HuH-7 (cell line): Measurements from ENCODE around the gene ACOT8.
"Not testable (repeated sequence)": the region's sequence is repeated elsewhere in the genome, so short reads cannot be mapped to it uniquely, and the experiment has no call there.

Experiments used
- DNase-seq: peaks from one replicate; pipeline ENCODE4 v3.0.0; 2011; ENCODE audit warnings: low spot score

The ACOT8 gene

GRCh38 chr20:45857114-45857881 is at the start of gene ACOT8, which contains the start of gene ZSWIM3:
Gene ACOT8, minus strand, starts transcription at chr20:45857392. Its CDS starts 77 bp downstream, at chr20:45857315.
Gene ZSWIM3, plus strand, starts transcription at chr20:45857614. Its CDS starts 212 bp downstream, at chr20:45857826.
- peak; percentile 100 for DNase-seq

GRCh38 chr20:45905505-45906079 is 48.4 kb upstream of the ACOT8 start:
- no peak for DNase-seq

DNA sequence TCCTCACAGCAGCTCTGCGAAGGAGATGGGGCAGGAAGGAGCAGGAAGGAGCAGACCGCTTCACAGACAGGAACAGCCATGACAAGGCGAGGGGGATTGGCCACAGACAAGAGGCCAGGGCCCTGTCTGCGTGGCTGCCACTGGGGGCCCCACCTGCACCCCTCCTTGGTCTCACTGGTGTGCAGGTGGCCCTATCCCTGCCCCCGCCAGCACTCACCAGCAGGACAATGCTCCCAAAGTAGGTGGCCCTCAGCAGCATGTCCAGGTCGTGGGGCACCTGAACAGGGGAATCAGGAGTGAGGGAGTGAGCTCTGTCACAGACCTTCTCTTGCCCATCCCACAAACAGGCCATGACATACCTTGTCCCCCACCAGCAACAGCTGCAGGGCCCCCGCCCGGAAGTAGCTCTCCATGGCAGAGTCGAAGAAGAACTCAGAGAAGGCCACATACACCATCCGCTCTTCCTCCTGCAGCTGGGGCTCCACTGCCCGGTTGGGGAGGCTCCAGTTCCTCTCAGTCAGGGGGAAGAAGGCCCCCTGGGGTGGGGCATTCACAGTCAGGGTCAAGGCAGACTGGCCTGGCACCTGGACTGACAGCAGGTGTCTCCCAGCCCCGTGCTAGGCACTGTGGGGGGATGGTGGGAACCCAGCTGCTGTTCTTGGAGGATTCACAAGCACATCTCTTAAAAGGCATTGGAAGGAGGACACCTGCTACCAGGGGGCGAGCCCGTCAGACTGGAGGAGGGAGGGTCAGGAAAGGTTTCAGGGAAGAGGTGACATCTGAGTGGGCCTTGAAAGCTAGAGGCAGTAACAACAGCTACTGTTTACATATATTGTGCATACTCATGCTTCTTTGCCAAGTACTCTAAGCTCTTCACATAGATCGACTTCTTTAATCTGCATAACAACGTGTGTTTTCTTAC is 47.7 kb upstream of the ACOT8 start:
- no peak for DNase-seq

DNA sequence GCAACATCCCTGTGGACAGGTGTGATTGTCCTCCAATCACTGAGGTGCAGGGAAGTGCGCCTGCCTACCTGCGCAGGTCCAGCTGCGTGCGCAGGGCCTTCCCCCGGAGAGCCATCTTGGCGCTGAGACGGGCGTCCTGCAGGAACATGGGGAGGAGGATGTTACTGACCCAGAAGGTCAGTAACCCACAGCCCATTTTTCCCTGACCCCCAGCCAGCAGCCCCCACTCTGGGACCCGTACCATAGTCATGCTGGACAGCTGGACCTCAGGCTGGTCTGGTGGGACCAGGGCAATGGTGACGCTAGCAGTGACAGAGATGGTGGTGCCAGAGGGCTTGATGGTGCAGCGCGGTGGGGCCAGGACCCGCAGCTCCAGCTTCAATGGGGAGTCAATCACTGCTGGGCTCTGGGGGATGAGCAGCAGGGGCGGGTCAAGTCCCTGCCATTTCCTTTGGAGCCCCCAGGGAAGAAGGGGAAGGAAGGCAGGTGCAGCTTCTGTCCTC is 45.1 kb upstream of the ACOT8 start:
- no peak for DNase-seq

DNA sequence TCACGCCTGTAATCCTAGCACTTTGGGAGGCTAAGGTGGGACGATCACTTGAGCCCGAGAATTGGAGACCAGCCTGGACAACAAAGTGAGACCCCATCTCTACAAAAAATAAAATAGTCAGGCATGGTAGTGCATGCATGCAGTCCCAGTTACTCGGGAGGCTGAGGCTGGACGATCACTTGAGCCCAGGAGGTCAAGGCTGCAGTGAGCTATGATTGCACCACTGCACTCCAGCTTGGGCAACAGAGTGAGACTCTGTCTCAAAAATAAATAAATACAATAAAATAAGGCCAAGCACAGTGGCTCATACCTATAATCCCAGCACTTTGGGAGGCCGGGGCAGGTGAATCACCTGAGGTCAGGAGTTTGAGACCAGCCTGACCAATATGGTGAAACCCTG is 44.1 kb upstream of the ACOT8 start:
- not testable (repeated sequence) for DNase-seq

GRCh38 chr20:45899046-45899835 is 42.0 kb upstream of the ACOT8 start:
- no peak for DNase-seq

DNA sequence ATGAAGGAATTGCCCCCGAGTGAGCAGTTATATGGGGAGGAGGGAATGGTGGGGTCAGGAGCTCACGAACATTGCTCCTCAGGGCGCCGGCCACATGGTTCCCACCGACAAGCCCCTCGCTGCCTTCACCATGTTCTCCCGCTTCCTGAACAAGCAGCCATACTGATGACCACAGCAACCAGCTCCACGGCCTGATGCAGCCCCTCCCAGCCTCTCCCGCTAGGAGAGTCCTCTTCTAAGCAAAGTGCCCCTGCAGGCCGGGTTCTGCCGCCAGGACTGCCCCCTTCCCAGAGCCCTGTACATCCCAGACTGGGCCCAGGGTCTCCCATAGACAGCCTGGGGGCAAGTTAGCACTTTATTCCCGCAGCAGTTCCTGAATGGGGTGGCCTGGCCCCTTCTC is 41.1 kb upstream of the ACOT8 start:
- DNase-seq, result no peak

DNA sequence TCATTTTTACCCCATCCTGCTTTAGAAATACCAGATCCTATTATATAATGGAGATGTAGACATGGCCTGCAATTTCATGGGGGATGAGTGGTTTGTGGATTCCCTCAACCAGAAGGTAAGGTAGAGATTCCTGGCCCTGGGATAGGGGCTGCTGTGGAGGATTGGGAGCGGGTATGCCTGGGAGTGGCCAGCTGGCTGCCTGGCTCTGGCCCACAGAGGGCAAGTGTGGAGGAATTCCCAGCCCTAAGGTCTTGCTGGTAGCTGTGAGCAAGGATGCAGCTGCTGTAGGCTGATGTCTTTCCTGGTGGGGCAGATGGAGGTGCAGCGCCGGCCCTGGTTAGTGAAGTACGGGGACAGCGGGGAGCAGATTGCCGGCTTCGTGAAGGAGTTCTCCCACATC is 40.5 kb upstream of the ACOT8 start:
- DNase-seq, result no peak

- no peak for DNase-seq
These were observed 40.1 kb upstream of the ACOT8 start for GRCh38 chr20:45897289-45897688.

DNA sequence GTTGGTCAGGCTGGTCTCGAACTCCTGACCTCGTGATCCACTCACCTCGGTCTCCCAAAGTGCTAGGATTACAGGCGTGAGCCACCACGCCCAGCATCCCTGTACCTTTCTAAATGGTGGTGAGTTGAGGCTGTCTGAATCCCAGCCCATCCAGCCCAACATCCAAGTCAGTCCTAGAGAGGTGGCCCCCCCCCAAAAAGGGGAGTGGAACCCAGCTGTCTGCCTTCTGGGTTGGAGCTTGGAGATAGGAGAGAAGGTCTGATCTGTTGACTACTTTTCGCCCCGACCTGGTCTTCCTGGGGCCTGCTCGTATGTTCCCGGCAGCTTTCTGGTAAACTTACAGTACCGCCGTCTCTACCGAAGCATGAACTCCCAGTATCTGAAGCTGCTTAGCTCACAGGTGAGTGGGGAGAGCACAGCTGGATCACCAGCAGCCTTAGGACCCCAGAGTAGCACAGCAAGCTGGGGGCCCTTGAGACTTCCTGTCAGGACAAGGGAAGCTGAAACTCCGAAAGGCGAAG is 39.5 kb upstream of the ACOT8 start:
- no peak for DNase-seq

DNA sequence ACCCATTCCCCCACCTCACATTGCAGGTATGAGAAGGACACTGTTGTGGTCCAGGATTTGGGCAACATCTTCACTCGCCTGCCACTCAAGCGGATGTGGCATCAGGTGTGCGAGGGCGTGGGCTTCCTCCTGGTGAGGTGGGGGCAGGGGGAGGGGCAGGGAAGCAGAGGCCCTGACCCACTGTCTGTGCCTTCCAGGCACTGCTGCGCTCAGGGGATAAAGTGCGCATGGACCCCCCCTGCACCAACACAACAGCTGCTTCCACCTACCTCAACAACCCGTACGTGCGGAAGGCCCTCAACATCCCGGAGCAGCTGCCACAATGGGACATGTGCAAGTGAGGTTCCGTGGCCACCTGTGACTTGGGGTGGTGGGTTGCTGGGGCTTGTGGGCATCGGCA is 37.6 kb upstream of the ACOT8 start:
- DNase-seq, result no peak

- DNase-seq, result no peak
These were observed 36.6 kb upstream of the ACOT8 start for GRCh38 chr20:45893831-45894230.

DNA sequence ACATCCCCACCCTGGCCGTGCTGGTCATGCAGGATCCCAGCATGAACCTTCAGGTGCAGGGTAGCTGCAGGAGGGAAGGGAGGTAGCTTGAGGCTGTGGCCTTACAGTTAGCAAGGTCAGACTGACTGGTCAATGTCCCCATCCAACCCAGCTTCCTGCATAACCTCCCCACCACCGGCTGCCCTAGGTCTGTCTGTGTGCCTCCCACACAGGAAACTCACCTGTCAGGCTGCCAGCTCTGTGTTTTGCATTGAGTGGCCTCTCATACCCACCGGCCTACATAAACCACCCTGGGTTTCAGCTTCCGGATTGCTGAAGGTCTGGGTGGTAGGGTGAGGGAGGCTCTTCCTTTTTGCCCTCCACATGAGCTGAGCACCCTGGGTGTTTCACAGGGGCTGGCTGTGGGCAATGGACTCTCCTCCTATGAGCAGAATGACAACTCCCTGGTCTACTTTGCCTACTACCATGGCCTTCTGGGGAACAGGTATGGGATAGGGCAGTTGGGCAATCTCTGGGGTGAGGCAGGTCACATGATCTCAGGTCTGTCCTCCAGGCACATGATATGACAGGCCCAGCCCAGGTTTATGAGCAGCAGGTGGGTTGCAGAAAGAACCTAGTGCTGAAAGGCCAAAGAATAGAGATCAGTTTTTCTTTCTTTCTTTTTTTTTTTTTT is 35.8 kb upstream of the ACOT8 start:
- DNase-seq, result no peak

DNA sequence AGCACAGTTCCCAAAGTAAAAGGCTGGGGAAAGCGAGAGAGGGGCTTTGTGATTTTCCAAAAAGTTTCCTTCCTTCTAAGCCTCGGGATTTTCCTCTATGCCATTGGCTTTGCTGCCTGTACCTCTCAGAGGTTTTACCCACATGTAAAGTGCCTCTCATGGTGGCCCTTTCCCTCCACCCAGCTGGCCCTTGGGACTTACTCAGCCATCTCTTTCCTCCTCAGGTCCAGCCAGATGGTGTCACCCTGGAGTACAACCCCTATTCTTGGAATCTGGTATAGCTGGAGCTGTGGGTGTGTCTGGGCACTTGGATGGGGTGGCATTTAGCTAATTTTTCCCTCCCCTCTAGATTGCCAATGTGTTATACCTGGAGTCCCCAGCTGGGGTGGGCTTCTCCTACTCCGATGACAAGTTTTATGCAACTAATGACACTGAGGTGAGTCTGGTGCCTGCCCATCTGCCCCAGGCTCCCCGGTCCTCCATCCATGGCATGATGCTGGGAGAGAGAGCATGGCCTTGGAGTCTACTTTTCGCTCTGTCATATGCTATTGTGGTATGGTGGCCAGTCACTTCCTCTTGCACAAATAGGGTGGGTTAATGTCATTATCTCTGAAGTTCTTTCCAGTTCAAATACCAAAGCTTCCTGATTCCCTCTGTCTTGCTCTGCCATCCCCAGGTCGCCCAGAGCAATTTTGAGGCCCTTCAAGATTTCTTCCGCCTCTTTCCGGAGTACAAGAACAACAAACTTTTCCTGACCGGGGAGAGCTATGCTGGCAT is 35.0 kb upstream of the ACOT8 start:
- DNase-seq, result peak; percentile 55

DNA sequence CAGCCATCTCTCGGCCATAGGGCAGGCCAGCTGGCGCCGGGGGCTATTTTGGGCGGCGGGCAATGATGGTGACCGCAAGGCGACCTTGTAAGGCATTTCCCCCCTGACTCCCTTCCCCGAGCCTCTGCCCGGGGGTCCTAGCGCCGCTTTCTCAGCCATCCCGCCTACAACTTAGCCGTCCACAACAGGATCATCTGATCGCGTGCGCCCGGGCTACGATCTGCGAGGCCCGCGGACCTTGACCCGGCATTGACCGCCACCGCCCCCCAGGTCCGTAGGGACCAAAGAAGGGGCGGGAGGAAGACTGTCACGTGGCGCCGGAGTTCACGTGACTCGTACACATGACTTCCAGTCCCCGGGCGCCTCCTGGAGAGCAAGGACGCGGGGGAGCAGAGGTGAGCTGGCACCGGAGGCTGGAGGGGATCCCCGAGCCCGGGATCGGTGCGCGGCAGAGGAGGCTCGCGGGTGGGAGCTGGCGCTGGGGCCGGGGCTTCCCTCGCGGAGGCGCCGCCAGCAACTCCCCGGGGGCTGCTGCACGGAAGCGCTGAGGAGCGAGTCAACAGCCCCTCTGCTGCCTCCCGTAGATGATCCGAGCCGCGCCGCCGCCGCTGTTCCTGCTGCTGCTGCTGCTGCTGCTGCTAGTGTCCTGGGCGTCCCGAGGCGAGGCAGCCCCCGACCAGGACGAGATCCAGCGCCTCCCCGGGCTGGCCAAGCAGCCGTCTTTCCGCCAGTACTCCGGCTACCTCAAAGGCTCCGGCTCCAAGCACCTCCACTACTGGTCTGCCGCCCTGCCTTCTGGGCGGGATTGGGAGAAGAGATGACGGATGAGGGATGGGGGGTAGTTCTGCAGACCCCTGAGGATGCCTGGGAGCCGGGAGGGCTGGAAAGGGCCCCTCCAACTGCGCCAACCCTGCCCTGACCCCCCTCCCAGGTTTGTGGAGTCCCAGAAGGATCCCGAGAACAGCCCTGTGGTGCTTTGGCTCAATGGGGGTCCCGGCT is 34.1 kb upstream of the ACOT8 start, which contains the start of the genes CTSA and NEURL2:
TSS of gene CTSA (plus strand) at position 351 of the 999 bp plus-strand sequence. CDS start at position 585, 234 bp downstream.
TSS of gene NEURL2 (minus strand) at position 224 of the 999 bp plus-strand sequence. CDS start at position 7, 217 bp downstream.
- peak; percentile 99 for DNase-seq

DNA sequence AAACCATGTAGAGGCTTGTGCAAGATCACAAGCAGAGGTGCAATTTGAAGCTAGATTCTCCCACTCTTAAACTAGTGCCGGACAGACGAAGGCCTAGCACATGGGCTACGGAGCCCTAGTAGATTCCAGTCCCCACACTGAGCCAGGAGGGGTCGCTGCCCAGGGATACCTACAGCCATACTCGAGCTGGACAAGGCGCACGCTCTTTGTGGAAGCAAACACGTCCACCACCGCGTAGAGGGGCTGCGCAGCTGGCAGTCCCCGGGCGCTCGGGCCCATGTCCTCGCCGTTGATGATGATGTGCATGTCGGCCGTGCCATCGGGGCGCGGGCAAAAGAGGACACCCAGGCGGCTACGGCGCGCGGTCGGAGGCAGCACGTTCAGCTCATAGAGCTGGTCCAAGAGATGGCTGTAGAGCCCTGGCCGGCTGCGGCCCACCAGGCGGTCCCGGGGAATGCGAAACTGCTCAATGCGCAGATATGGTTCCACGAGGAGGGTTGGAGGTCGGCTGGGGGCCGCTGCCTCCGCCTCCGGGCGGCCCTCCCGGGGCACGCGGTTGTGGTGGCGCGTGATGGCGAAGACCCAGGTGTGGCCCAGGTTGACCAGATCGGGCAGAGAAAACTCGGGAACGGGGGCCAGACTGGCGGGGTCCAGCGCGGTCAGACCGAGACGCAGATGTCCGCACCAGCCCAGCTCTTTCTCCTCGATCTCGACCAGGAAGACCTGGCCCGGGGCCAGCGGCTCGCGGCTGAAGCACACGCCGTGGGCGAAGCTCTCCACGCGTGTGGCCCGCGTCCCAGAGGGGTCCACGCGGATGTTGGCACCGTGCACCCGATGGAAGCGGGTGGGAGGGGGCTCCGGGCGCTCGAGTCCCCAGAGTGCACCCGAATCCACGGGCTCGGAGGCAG is 33.1 kb upstream of the ACOT8 start:
- DNase-seq, result peak; percentile 95

GRCh38 chr20:45888681-45889080 is 31.5 kb upstream of the ACOT8 start:
- DNase-seq, result no peak
